Stimulated activated naive CD8-positive, alpha-beta T cell treated with anti-CD3 and anti-CD28 coated beads, Interleukin-15, amount 100 ng/mL, for 72 hours (primary cell): ENCODE data around the gene LRGUK.
"Not testable (repeated sequence)": the region's sequence is repeated elsewhere in the genome, so short reads cannot be mapped to it uniquely, and the experiment has no call there.

Experiments used
- ATAC-seq: fragments of 150-1000 bp; cut with Tn5 transposase; 2 replicates; pipeline ENCODE4 v1.10.0; 2021; ENCODE audit warnings: mild to moderate bottlenecking, moderate library complexity
- DNase-seq, 2 donors: peaks; one replicate each; pipeline ENCODE4 v3.0.0; 2021 to 2022
- H3K27ac Mint-ChIP-seq, 2 donors: one replicate each; pipeline ENCODE4 v1.8.0; 2022; ENCODE audit warnings: mild to moderate bottlenecking in 2 of 2, mixed read lengths in 2 of 2, moderate library complexity in 2 of 2
- H3K27me3 Mint-ChIP-seq: one replicate; pipeline ENCODE4 v1.8.0; 2022; ENCODE audit warnings: mixed read lengths
- H3K4me1 Mint-ChIP-seq: one replicate; pipeline ENCODE4 v1.8.0; 2022; ENCODE audit warnings: mild to moderate bottlenecking, mixed read lengths
- H3K4me3 Mint-ChIP-seq, 2 donors: one replicate each; pipeline ENCODE4 v1.8.0; 2022; ENCODE audit warnings: mild to moderate bottlenecking in 2 of 2, mixed read lengths in 2 of 2, moderate library complexity in 1 of 2
- H3K9me3 Mint-ChIP-seq, 2 donors: one replicate each; pipeline ENCODE4 v1.8.0; 2022; ENCODE audit warnings: mixed read lengths in 2 of 2

Gene LRGUK

GRCh38 chr7:134289423-134289822 lies 162.3 kb downstream of the LRGUK start:
- no peak overlapping the region for H3K27ac Mint-ChIP-seq
- peaks cover under 1% of the 10 kb centered on the region for H3K27me3 Mint-ChIP-seq
- DNase-seq (no peak), ATAC-seq (no peak)
- H3K4me3 Mint-ChIP-seq: no peak overlapping the region
- no peaks in the 10 kb centered on the region for H3K4me1 Mint-ChIP-seq
- no peaks in the 10 kb centered on the region for H3K9me3 Mint-ChIP-seq

DNA sequence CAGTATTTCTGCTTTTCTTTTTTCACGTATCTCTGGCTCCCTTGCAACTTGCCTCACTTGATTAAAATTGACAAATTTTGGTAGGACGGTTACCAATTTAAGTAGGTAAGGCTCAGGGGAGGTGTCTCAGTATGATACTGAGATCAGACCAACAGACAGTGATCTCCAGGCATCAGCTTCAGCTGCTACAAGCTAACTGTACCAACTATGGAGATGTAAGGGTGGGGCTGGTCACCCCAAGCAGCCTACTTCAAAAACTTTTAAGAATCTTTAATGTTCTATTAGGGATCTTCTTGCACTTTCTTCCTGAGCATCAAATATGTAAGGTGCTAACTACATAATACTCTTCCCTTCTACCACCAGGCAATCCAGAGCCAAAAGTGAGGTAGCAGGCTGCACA lies 162.7 kb downstream of the LRGUK start:
- H3K27ac Mint-ChIP-seq: no peak overlapping the region
- ATAC-seq (no peak), DNase-seq (no peak)
- H3K4me3 Mint-ChIP-seq: no peak overlapping the region
- no peaks in the 10 kb centered on the region for H3K27me3 Mint-ChIP-seq
- no peaks in the 10 kb centered on the region for H3K4me1 Mint-ChIP-seq
- H3K9me3 Mint-ChIP-seq: no peaks in the 10 kb centered on the region

- H3K4me3 Mint-ChIP-seq: no peak overlapping the region
- no peaks in the 10 kb centered on the region for H3K27me3 Mint-ChIP-seq
- ATAC-seq: no peak
- H3K27ac Mint-ChIP-seq: no peak overlapping the region
- DNase-seq: no peak
- H3K9me3 Mint-ChIP-seq: no peaks in the 10 kb centered on the region
- H3K4me1 Mint-ChIP-seq: no peaks in the 10 kb centered on the region
Observed at GRCh38 chr7:134290286-134290685, 163.1 kb downstream of the LRGUK start.

DNA sequence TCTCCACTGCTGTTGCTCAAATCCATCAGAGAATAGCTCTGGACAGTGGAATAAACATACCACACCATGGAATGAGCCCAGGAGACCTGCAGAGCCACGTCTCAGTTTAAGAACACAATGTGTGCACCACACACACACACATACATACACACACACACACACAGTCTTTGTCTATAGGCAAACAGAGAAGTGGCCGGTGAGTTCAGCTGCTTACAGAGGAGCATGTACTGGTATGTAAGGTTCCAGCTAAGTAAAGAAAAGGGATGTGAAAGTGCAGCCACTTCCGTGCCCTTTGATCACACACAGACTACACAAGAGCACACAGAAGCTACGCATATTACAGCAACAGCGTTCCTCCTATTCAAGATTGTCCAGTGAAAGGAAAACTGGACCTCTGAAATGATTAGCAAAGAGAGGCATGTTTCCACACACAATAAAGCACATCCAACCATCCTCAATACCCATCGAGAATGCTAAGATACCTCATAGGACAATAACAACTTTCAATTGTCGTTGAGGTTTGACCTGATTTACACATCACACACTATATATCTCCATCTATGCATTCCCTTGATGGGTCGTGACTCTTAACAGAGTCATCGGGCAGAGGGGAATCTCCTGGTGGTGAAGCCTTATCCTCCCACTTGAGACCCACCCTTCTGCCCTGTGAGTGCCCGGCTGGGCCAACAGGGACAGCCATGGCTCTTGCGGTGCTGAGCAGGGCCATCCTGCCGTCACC lies 166.0 kb downstream of the LRGUK start:
- no peak overlapping the region for H3K4me3 Mint-ChIP-seq
- ATAC-seq (no peak), DNase-seq (no peak)
- no peaks in the 10 kb centered on the region for H3K9me3 Mint-ChIP-seq
- no peak overlapping the region for H3K27ac Mint-ChIP-seq
- H3K4me1 Mint-ChIP-seq: no peaks in the 10 kb centered on the region
- H3K27me3 Mint-ChIP-seq: no peaks in the 10 kb centered on the region

DNA sequence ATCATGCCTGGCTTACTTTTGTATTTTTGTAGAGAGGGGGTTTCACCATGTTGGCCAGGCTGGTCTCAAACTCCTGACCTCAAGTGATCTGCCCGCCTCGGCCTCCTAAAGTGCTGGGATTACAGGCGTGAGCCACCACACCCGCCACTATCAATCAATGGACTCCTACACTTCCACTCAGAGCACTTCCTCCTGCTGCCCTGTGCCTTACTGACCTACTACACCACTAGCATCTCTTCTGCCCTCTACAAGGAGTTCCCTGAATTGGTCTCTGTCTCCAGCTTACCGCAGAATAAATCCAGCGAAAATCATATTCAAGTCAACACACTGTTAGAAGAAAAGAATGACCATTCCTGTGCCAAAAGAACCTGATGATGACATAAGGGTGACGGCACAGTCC lies 168.8 kb downstream of the LRGUK start:
- H3K9me3 Mint-ChIP-seq, H3K27ac Mint-ChIP-seq, H3K27me3 Mint-ChIP-seq, ATAC-seq, DNase-seq, H3K4me3 Mint-ChIP-seq, H3K4me1 Mint-ChIP-seq: not testable (repeated sequence)

DNA sequence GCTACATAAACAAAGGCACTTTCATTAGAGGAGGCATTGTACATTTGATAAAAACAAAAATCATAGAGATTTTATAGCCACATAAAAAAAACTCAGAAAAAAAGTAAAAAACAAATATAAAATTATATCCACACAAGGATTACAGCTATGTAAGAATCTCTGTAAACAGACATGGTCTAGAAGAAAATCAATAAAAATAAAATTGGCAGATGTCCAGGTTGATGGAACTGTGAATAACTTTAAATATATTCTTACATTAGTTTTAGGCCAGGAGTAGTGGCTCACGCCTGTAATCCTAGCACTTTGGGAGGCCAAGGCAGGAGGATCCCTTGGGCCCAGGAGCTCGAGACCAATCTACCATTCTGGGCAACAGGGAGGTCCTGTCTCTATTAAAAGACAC lies 170.3 kb downstream of the LRGUK start:
- DNase-seq: no peak
- Mint-ChIP-seq H3K9me3 (no peaks in the 10 kb centered on the region), H3K4me3 (no peak overlapping the region), H3K27me3 (no peaks in the 10 kb centered on the region), H3K4me1 (no peaks in the 10 kb centered on the region), H3K27ac (no peak overlapping the region)
- no peak for ATAC-seq

- Mint-ChIP-seq H3K27me3 (no peaks in the 10 kb centered on the region), H3K9me3 (no peaks in the 10 kb centered on the region), H3K27ac (no peak overlapping the region), H3K4me1 (no peaks in the 10 kb centered on the region), H3K4me3 (no peak overlapping the region)
- DNase-seq (no peak), ATAC-seq (no peak)
Observed at GRCh38 chr7:134298902-134299683, 172.0 kb downstream of the LRGUK start.

- ATAC-seq (no peak), DNase-seq (no peak)
- no peaks in the 10 kb centered on the region for H3K9me3 Mint-ChIP-seq
- no peaks in the 10 kb centered on the region for H3K27me3 Mint-ChIP-seq
- no peak overlapping the region for H3K27ac Mint-ChIP-seq
- no peak overlapping the region for H3K4me3 Mint-ChIP-seq
- no peaks in the 10 kb centered on the region for H3K4me1 Mint-ChIP-seq
Observed at GRCh38 chr7:134300988-134301387, 173.8 kb downstream of the LRGUK start.

GRCh38 chr7:134301592-134301991 lies 174.5 kb downstream of the LRGUK start:
- no peak for DNase-seq
- no peak overlapping the region for H3K4me3 Mint-ChIP-seq
- no peaks in the 10 kb centered on the region for H3K4me1 Mint-ChIP-seq
- H3K9me3 Mint-ChIP-seq: no peaks in the 10 kb centered on the region
- H3K27ac Mint-ChIP-seq: peak overlapping the region in 1 of 2 donors; percentile 66
- H3K27me3 Mint-ChIP-seq: no peaks in the 10 kb centered on the region
- no peak for ATAC-seq

- Mint-ChIP-seq H3K9me3 (no peaks in the 10 kb centered on the region), H3K27ac (no peak overlapping the region), H3K27me3 (no peaks in the 10 kb centered on the region), H3K4me3 (no peak overlapping the region), H3K4me1 (no peaks in the 10 kb centered on the region)
- DNase-seq (no peak), ATAC-seq (no peak)
Observed at GRCh38 chr7:134302120-134302519, 175.0 kb downstream of the LRGUK start.

DNA sequence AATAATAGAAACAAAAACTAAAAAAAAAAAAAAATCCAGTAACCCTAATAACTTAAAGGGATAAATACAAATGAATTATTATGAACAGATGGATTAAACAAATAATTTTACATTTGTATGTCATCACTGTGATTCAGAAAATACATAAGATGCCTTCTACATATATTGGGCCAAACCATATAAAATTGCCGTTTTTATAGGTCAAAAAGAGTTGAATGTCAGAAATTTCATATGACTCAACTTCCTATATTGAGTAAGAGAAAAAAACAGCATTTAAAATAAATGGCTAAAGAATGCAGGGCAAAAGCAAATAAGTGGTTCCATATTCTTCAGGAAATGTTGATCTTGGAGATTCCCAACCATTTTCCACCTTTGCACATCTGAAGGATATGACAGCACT lies 180.2 kb downstream of the LRGUK start:
- Mint-ChIP-seq H3K27ac (no peak overlapping the region), H3K4me3 (no peak overlapping the region), H3K9me3 (no peaks in the 10 kb centered on the region), H3K27me3 (no peaks in the 10 kb centered on the region), H3K4me1 (peaks cover 8% of the 10 kb centered on the region)
- DNase-seq (no peak), ATAC-seq (no peak)

DNA sequence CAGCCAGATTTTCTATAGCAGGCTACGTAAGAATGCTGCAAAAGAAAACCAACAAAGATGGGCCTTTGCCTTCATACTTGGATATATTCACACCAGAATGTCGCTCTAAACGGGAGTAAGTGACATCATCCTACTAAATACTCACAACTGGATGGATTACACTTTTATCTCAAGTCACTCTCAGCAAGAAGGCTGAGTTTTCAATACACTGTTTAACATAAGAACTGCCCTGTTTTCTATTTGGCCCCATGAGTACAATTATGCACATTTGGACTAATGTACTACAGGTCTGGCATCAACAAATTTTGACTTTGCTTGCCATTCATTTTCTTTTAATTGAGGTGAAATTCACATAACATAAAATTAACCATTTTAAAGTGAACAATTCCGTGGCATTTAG lies 181.4 kb downstream of the LRGUK start:
- Mint-ChIP-seq H3K9me3 (no peaks in the 10 kb centered on the region), H3K4me1 (peaks cover 8% of the 10 kb centered on the region), H3K27ac (no peak overlapping the region), H3K27me3 (no peaks in the 10 kb centered on the region), H3K4me3 (no peak overlapping the region)
- ATAC-seq (no peak), DNase-seq (no peak)

- ATAC-seq: no peak
- no peaks in the 10 kb centered on the region for H3K27me3 Mint-ChIP-seq
- no peak for DNase-seq
- no peak overlapping the region for H3K27ac Mint-ChIP-seq
- H3K9me3 Mint-ChIP-seq: no peaks in the 10 kb centered on the region
- no peak overlapping the region for H3K4me3 Mint-ChIP-seq
- peaks cover 16% of the 10 kb centered on the region for H3K4me1 Mint-ChIP-seq
Observed at GRCh38 chr7:134311807-134312206, 184.7 kb downstream of the LRGUK start.

- no peak for DNase-seq
- H3K4me3 Mint-ChIP-seq: no peak overlapping the region
- H3K27me3 Mint-ChIP-seq: no peaks in the 10 kb centered on the region
- H3K27ac Mint-ChIP-seq: no peak overlapping the region
- H3K9me3 Mint-ChIP-seq: no peaks in the 10 kb centered on the region
- ATAC-seq: no peak
- H3K4me1 Mint-ChIP-seq: peaks cover 22% of the 10 kb centered on the region
Observed at GRCh38 chr7:134312717-134313116, 185.6 kb downstream of the LRGUK start.

DNA sequence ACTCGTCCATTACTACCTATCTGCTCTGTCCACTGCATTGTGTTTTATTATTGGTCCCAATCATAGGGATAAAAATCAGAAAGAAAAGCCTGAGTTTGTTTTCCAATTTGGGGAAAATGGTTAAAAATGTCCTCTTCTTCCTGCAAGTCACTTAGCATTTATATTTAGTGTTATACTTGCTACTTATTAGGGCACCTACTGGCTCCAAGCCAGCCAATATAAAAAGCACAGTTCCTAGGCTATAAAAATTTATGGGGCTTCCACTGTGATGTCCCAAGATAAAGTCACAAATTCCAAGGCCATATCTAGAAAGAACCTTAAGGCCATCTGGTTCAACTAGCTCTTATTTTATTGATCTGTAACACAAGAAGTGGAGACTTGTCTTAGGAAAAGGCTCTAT lies 186.4 kb downstream of the LRGUK start:
- peaks cover 23% of the 10 kb centered on the region for H3K4me1 Mint-ChIP-seq
- DNase-seq (no peak), ATAC-seq (no peak)
- no peaks in the 10 kb centered on the region for H3K9me3 Mint-ChIP-seq
- H3K27ac Mint-ChIP-seq: no peak overlapping the region
- H3K27me3 Mint-ChIP-seq: no peaks in the 10 kb centered on the region
- no peak overlapping the region for H3K4me3 Mint-ChIP-seq
